Neural crest cell (in vitro differentiated cells): Measurements from ENCODE around the gene FTSJ1. TPM values are rescaled to one million over a fixed set of nuclear protein-coding genes. Genes with fewer than 3 reads are reported as not detected.

Experiments
- DNase-seq: peaks from one replicate; pipeline ENCODE4 v3.0.0; 2021; ENCODE audit warnings: low read depth, mixed read lengths, low spot score
- H3K27ac Mint-ChIP-seq: one replicate; pipeline ENCODE4 v1.8.0; 2021; ENCODE audit warnings: mild to moderate bottlenecking, mixed read lengths; ENCODE audit not compliant: unreplicated experiment
- H3K27me3 Mint-ChIP-seq: 2 replicates; pipeline ENCODE4 v1.8.0; 2021; ENCODE audit warnings: low read depth, mild to moderate bottlenecking, mixed read lengths
- H3K36me3 Mint-ChIP-seq: 2 replicates; pipeline ENCODE4 v1.8.0; 2021; ENCODE audit warnings: low read depth, mild to moderate bottlenecking, mixed read lengths
- H3K4me1 Mint-ChIP-seq: 2 replicates; pipeline ENCODE4 v1.8.0; 2021; ENCODE audit warnings: mixed read lengths
- H3K4me3 Mint-ChIP-seq: one replicate; pipeline ENCODE4 v1.8.0; 2021; ENCODE audit warnings: mild to moderate bottlenecking, mixed read lengths
- H3K9me3 Mint-ChIP-seq: 2 replicates; pipeline ENCODE4 v1.8.0; 2021; ENCODE audit warnings: mixed read lengths
- CTCF ChIP-seq: fragments of 200-600 bp; sonication (generic); conservative IDR thresholded peaks from 2 replicates; pipeline ENCODE4 v1.5.0; 2021; ENCODE audit warnings: antibody characterized with exemption, mild to moderate bottlenecking
- total RNA-seq: library from RNA; stranded (reverse); gene quantifications from 2 replicates; pipeline ENCODE4 v1.2.1, GENCODE V29; 2021

The FTSJ1 gene
- total RNA-seq, 1 donor from 2014 or later = 45.8 TPM

GRCh38 chrX:48490661-48491060 lies 14.7 kb downstream of the FTSJ1 start:
- Mint-ChIP-seq H3K27ac (no peak overlapping the region), H3K4me1 (peaks cover 3% of the 10 kb centered on the region), H3K36me3 (no peaks in the 10 kb centered on the region), H3K4me3 (no peak overlapping the region), H3K9me3 (no peaks in the 10 kb centered on the region), H3K27me3 (no peaks in the 10 kb centered on the region)
- no peak for DNase-seq
- no peak for TF ChIP-seq CTCF

GRCh38 chrX:48491809-48492208 lies 15.8 kb downstream of the FTSJ1 start:
- Mint-ChIP-seq H3K9me3 (no peaks in the 10 kb centered on the region), H3K27me3 (no peaks in the 10 kb centered on the region), H3K4me1 (peaks cover 3% of the 10 kb centered on the region), H3K36me3 (no peaks in the 10 kb centered on the region), H3K4me3 (no peak overlapping the region), H3K27ac (no peak overlapping the region)
- TF ChIP-seq CTCF = no peak
- no peak for DNase-seq

GRCh38 chrX:48492293-48492910 lies 16.4 kb downstream of the FTSJ1 start:
- Mint-ChIP-seq H3K27me3 (no peaks in the 10 kb centered on the region), H3K4me1 (peaks cover 3% of the 10 kb centered on the region), H3K27ac (no peak overlapping the region), H3K36me3 (no peaks in the 10 kb centered on the region), H3K4me3 (no peak overlapping the region), H3K9me3 (no peaks in the 10 kb centered on the region)
- no peak for DNase-seq
- TF ChIP-seq CTCF = no peak

GRCh38 chrX:48493890-48494364 lies 17.9 kb downstream of the FTSJ1 start:
- Mint-ChIP-seq H3K4me1 (peaks cover 3% of the 10 kb centered on the region), H3K4me3 (no peak overlapping the region), H3K27me3 (no peaks in the 10 kb centered on the region), H3K36me3 (no peaks in the 10 kb centered on the region), H3K27ac (no peak overlapping the region), H3K9me3 (no peaks in the 10 kb centered on the region)
- peak; percentile 56 for TF ChIP-seq CTCF
- DNase-seq = peak; percentile 40

GRCh38 chrX:48496660-48497059 lies 20.7 kb downstream of the FTSJ1 start:
- DNase-seq = no peak
- peaks cover 3% of the 10 kb centered on the region for H3K4me1 Mint-ChIP-seq
- H3K27me3 Mint-ChIP-seq = no peaks in the 10 kb centered on the region
- TF ChIP-seq CTCF = no peak
- H3K27ac Mint-ChIP-seq = no peak overlapping the region
- H3K4me3 Mint-ChIP-seq = no peak overlapping the region
- H3K9me3 Mint-ChIP-seq = no peaks in the 10 kb centered on the region
- no peaks in the 10 kb centered on the region for H3K36me3 Mint-ChIP-seq
